ENCODE measurements around the gene IPPK.

IPPK gene

DNA sequence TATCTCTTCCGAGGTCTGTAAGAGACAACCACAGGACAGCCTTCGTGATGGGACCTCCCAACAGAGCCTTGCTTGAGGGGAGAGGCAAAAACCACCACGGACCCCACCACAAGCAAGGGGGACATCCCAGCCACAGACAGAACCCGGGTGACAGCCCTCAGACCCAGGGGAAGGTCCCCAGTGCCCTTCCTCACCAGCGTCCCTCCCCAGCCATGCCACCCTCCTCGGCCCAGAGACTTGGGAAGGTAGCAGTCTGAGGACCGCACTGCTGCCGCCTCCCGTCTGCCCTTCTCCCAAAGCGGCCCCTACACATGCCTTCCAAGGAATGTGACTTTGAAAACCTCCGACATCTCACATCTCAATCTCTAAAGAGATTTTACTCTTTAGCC lies 13.4 kb downstream of the IPPK start:
- no peak for DNase-seq

DNA sequence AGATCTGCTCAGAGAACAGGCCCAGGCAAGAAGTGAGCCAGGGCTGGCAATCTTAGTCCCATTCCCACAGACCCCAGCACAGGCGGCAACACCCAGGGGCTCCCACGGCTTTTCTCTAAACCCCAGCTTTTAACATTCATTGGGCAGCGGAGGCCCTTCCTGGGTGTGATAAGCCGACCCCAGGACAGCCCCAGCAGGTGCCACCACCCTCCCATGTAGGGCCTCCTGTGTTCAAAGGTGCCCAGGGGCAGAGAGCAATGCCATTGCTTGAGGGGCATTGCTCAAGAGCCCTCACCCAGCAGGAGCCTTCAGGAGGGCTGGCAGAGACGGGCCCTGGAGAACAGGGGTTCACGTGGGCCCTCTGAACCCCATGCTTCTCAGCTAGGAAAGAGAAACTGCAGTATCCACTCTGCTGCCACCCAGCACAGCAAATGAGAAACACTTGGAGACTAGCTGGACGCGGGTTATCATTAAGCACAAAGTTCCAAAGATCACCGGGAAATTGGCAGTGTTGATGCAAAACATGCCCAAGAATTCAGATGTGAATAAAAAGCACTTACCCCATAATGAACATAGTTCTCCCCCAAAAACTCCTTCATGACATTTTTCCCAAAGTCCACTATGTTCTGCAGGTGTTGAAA lies 13.9 kb downstream of the IPPK start:
- DNase-seq = no peak

DNA sequence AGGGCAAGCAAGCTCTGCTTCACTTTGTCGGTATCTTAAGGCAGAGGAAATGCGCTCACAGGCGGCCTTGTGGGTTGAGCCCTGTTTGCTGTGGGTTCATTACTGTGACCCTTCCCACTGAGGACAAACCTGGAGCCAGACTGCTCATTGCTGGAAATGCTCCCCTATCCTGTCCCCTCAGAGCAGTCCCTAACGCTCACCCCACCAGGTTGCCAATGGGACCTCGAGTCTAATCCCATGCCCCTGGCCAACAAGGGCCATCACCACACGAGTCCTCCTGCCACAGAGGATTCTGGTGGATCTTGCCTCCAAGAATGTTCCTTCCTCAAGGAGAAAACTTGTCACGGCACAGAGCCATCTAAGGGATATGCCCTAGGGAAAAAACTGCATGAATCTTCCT lies 14.6 kb downstream of the IPPK start:
- DNase-seq = no peak

DNA sequence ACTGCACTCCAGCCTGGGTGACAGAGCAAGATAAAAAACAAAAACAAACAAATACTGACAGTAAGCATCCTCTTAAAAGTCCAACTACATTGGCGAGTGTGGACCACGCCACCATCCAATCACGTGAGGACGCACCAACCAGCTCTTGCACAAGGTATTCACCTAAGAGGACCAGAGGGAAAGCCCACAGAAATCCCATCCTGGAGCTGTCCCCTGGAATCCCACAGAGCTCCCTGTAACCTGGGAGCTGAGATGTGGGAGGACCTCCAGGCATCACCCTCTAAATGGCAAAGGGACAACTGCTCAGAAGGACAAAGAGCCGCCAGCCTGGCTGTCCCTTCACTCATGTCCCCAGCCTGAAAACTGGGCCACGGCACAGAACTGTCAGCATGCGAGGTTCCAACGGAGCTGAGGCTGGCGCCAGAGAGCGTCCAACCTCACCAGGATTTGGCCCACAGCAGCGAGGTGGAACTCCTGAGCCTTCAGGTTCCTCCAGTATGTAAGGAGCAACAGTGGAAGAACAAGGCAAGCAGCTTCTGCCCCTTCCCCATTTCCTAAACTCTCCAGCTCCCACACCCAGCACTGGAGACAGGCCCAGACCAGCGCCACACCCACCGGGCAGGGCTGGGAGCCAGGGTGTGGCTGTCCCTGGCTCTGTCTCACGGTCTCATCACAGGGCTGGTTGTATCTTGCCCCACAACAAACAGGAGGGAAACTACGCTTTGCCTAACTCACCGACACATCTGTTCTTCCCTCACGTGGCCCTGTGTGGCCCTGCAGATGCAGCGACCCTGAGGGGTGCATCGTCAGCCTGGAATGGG lies 15.2 kb downstream of the IPPK start:
- peak; percentile 82 for DNase-seq

DNA sequence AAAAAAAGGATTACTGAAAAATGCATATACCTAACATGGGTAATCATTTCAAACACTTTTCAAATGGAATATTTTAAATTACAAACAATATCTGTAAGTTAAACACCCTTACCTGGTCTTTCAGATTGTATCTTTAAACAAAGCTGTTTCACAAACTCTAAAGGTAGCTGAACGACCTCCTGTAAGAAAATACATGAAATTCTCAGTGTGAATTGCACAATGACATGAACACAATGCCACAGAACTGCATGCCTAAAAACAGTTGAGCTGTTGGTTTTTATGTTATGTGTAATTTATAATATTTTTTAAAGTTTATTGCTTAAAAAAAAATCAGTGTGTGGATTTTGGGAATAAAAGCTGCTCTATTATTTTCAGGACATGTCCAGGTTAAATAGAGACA lies 17.5 kb downstream of the IPPK start:
- no peak for DNase-seq

DNA sequence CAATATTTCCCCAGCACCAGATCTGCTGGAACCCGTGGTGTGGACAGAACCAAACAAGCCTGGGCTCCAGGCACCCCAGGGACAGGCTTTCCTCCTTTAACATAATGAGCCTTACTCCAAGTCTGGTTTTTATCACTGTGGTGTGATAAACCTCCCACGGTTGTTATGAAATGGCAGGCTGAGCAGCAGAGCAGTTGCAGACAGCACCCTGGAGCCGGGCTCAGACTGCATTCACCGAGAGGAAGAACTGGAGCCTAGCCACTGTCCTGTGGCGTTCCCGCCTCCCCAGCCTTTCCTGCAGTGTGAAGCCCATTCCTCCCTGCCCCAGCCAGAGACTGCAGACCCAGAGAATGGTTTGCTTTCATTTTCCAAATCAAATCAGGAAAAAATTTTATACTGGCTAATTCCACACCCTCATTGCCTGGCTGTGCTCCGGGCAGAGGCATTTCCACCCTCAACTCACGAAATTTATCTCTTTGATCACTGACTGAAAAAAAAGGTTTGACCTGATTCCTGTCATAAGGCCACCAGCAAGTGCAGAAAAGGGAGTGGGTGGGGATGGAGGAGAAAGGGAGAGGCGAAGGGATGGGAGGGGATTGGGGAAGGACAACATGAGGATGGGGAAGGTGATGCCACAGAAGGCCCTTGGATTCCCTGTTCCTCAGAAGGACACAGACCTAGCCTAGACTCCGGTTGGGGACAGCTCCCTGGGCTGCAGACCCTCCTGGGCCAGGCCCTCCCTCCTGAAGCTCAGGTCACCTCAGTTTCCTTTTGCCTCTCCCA lies 18.9 kb downstream of the IPPK start:
- DNase-seq = no peak

DNA sequence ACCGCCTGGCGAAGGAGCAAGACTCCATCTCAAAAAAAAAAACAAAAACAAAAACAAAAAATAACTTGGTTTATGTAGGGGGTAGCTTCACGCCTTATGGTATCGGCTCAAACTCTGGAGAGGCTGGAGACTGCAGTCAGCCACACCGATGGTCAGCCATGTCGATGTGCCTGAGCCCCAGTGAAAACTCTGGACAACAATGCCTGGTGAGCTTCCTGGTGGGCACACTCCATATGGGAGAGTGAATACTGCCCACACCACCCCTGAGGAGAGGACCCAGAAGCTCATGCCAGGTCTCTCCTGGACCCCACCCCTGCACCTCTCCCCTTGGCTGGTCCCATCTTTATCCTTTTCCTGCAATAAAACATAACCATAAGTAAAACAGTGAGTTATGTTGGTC lies 19.6 kb downstream of the IPPK start:
- DNase-seq = no peak

DNA sequence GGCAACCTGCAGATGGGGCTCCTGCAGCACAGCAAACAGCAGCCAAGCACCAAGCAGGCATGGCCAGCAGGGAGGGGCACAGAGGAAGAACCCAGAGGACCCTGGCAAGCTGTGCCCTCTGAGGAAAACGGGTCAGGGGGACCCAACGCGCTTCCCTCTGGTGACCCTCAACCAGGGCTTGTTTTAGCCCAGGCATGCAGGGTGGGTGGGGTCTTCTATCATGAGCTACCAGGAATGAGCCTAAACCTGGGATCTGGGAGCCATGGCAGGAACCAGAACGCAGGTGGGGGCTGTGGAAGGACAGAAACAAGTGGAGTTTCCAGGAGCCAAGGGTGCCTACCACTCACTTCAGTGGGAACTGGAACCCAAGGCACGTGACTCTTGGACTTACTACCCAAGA lies 20.9 kb downstream of the IPPK start:
- no peak for DNase-seq

DNA sequence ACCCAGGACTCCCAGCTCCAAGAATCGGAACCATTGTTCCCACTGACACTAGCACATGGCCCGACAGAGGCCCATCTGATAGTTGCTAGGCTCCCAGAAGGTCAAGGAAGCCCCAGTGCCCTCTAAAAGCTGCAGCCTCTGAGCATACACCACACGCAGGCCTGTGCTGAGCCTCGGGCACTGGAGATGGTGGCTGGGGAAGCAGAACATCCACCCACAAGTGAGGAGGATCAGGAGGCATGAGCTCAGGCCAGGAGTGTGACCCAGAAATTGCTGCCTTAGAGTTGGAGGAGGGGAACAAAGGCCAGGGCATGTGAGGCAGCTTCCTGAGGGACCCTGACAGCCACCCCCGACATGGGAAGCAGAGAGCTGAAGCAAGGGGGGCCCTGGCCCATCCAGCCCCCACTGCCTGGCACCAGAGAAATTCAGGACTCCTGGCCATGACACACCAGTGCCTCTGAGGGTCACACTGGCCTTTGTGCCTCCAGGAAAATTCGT lies 21.4 kb downstream of the IPPK start:
- no peak for DNase-seq

DNA sequence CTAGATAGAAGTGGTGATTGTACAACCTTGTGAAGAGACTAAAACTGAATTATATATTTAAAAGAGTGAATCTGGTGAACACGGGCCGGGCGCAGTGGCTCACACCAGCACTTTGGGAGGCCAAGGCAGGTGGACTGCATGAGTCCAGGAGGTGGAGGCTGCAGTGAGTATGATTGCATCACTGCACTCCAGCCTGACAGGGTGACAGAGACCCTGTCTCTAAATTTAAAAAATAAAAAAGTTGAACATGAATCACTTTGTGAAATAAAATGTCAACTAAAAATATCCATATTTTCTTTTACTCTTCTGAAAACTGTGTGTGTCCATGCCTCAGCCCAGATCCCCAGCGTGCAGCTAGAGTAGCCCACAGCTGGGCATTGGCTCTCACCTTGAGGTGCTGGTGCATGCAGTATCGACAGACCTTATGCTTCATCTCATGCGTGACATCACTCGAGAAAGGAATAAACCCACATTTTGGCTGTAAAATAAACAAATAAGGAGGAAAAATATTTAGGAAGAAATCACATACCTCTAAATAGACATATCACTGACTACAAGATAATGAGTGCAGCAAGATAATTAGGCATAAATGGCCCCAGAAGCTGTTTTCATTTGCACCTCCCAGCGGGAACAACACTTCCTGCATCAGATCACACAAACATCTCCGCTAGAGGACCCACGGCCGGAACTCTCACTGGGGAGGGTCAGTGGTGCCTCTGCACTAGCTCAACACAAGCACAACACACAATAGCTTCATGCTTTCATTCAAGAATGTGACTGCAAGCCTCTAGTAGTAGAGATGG lies 22.1 kb downstream of the IPPK start:
- DNase-seq = no peak

DNA sequence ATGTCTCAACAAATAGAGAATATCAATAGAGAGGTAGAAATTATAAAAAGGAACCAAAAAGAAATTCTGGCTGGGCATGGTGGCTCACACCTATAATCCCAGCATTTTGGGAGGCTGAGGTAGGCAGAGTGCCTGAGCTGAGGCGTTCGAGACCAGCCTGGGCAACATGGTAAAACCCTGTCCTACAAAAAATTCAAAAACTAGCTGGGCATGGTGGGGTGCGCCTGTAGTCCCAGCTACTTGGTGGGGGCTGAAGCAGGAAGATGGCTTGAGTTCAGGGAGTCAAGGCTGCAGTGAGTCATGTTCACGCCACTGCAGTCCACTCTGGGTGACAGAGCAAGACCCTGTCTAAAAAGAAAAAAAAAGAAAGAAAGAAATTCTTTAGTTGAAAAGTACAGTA lies 24.9 kb downstream of the IPPK start:
- no peak for DNase-seq

DNA sequence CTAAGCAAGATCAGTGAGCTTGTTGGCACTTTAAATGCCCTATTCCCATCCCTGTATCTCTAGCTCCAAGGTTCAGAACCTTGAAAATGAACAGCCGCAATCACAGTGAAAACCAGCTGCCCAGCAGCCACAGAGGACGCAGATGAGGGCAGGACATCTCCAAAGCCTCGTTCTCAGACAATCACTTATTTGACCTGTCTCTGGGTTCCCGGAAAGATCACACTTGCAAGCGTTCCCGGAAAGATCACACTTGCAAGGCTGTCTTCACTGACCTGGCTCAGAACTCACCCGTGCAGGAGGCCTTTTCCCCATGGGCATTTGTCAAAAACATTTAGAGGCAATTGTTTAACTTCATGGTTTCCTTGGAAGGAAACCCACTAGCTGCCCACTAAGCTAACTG lies 25.7 kb downstream of the IPPK start:
- DNase-seq = no peak

DNA sequence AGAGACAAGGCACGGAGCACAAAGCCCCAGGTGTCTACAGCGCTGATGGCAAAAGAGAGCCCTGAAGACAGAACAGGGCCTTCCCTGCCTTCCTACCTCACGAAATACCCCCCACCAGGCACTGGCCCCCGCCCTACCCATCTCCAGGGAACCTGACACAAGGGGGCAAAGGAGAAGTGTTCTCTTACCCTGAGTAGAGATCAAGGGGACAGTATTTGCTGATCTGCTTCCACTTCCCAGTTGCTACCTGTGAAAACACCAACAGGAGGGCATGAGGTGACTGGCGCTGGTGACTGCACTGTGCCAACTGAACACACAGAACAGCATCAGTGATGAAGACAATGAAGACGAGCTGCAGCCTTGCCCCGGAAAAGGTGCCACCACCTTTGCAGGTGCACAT lies 27.4 kb downstream of the IPPK start:
- DNase-seq = no peak

DNA sequence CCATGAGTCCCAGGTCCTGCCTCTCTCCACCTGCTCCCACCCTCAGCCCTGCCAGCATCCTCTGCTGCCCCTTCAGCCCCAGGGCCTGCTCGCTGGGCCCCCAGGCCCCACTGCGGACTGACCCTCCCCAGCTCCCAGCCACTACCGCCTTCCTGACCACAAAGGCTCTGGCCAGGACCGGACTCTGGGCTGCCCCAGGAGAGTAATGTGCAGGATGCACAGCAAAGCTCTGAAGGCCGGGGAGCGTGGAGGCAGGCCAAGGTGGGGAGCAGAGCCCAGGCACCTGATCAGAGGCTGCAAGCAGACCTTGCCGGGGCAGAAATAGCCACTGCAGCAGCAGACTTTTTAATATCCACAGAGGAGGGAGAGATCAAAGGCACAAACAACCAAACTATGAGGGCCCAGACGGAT lies 27.9 kb downstream of the IPPK start:
- DNase-seq = no peak

DNA sequence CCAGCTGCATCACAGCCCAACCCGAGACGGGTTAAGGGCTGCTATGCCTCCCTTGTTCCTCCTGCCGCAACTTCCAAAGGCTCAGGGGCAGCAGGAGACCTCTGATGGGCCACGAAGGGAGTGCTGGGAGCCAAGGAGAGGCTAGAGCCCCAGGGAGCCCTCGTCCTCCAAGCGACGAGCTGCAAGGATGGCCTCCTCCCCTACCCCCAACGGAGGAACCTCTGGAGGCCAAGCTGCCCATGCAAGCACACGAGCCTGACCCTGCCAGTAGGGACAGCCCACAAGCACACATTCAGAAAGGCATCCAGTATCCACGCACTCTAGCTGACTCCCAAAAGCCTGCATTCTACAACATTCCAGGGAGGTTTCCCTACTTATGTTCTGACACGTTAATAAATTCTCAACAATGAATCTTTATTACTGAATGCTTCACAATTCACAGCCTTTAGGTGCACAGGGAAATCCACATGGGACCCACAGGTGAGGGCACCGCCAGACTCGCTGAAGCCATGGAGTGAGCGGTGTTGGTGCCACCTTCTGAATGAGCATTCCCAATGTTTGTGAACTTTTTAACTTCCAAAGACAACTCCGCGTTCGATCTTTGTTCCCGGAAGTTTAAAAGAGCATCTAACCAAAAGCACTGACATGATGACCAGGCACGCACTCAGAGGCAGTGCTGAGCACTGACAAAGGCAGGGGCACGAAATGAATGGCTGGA lies 28.7 kb downstream of the IPPK start:
- no peak for DNase-seq

DNA sequence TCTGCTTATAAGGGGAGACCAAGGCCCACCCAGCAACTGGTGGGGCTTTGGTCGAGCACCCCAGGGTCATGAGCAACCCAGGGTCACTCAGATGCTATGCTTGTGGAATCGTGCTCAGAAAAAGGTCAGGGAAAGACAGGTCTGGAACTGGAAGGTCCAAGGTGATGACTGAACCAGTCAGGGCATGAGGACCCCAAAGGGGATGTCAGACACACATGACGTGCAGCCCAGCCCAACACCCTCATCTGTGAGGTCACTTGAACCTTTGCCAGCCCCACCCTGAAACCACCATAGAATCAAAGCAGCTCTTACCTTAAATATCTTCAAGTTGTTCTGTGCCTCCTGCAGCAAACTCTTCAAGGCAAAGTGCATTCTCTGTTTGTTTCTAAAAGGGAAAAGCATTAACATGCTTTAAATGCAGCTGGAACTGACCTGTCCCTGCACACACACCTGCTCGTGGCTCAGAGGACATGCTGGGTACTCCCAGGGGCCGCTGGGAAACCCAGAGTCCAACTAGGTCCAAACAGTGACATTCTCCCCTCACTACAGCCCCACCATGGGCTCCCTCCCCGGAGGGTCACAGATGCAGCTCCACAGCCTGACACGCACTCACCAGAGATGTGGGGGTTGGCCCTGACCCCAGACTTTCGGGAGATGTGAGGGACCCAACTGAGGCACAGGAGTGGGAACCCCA lies 29.4 kb downstream of the IPPK start:
- no peak for DNase-seq

DNA sequence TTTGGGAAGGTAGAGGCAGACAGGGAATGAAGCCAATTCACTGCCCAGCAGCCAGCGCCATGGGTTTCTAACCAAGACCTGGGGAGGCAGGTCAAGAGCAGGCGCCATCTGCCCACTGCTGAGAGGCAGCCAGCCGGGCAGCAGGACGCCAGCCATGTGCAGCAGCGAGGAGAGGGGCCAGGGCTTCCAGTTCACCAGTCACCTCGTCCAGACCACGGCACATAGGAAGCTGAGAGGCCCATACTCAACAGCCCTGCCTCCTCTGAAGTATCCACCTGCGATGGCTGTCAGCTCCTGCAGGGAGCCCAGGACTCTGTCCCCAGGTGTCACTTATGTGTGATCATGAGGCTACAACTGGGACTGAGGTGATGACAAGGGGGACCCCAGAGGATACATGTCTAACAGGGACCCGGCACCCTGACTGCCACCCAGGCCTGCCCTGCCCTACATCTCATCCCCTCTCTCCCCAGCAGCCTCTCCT lies 30.1 kb downstream of the IPPK start:
- no peak for DNase-seq

DNA sequence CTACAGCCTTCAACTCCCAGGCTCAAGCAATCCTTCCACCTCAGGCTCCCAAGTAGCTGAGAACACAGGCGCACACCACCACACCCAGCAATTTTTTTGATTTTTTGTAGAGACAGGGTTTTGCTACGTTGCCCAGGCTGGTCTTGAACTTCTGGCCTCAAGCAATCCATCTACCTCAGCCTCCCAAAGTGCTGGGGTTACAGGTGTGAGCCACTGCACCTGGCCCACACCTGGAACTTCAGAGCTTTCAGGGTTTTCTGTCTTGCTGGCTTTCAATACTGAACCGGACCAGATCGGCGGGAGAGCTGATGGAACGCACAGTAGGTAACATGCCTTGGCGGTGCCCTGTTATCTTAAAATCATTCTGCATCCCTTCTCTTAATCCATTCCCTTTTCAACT lies 30.8 kb downstream of the IPPK start:
- no peak for DNase-seq

DNA sequence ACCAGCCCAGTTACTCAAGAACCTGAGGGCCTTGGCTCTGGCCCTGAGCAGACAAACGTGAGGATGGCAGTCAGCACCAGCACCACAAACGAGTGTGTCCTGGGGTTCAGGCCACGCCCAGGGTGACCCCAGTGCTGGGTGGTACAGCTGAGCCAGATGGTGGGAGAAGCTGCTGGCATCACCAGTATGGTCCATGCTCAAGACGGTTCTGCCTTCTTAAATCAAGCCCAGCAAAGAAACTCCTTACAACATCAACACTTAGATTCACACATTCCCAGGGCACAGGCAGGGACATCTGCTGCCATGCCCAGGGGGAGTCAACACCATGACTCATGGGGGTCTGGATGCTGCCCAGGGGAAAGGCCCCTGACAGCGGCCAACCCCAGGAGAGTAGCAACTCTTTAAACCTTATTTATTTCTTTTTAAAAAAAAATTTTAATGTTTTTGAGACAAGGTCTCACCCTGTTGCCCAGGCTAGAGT lies 31.3 kb downstream of the IPPK start:
- DNase-seq = no peak

DNA sequence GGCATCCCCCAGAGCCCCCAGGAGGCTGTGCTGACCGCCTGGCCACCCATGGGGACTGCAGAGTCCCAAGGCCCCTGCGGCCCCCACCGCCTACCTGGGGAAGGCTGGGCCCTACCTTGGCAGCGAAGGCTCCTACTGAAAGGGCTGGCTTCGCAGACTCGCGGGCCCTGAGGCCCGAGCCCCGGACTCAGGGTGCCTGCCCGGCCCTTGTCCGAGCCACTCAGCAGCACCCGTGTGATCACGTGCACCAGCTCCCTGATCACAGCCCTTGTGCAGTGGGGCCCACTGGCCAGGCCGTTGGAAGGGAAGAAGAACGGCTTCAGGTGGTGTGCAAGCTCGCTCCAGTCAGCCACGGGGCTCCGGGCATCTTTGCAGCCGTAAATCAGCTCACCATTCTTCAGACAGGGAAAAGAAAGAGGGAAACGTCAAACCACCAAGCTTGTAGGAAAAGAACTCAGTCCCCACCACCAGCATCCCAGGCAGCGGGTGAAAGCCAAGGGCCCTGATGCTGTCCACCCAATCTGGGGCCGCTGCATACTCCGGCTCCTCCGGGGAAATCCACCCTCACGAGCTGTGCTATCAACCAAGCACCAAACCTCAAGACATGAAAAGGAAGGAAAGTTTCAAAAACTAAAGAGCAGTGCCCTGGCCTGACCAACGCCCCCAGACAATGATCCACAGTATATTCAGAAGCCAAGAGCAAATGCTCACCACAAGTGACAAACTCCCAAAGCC lies 31.9 kb downstream of the IPPK start:
- no peak for DNase-seq

DNA sequence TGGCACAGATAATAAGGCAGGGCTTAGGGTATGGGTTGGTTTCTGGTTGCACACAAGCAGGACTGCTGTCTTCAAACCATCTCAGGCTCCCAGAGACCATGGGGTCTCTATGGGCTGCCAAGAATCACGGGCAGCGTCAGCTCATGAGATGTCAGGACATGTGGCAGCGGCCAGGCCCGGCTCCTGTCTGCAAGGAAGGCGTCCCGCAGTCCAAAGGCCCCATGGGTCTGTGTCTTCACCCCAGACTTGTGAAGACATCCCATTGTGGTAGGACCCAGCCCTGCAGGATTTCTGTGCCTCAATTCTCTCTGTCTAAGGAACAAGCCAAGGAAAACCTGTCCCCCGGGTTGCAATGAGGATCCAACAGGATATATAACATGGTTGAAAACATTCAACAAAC lies 32.6 kb downstream of the IPPK start:
- DNase-seq = no peak

Data from hematopoietic multipotent progenitor cell treated with erythropoietin and hydrocortisone succinate and interleukin-3 and kit ligand, for 6 days (in vitro differentiated cells).